Motor neuron (in vitro differentiated cells): ENCODE results near the gene LCTL. TPM values are rescaled to one million over a fixed set of nuclear protein-coding genes. Genes with fewer than 3 reads are reported as not detected.
A peak's percentile ranks its signal among the peaks of the same experiment; 100 is the strongest.
"Not testable (repeated sequence)": the region's sequence is repeated elsewhere in the genome, so short reads cannot be mapped to it uniquely, and the experiment has no call there.

Source experiments
- ATAC-seq, 8 experiments: fragments of 200-7000 bp; cut with Tn5 transposase; replicated peaks in 6 of 8; 2 replicates each; pipeline ENCODE4 v1.8.0; 2021; ENCODE audit warnings: mild to moderate bottlenecking in 8 of 8, moderate library complexity in 8 of 8
- H3K27ac ChIP-seq, 2 donors: fragments of 250-450 bp; sonication (Bioruptor Pico); 2 replicates each; pipeline ENCODE4 v1.9.0; 2021; ENCODE audit warnings: antibody characterized with exemption in 2 of 2, mild to moderate bottlenecking in 2 of 2, moderate library complexity in 1 of 2
- H3K4me1 ChIP-seq, 2 donors: fragments of 250-450 bp; sonication (Bioruptor Pico); replicated peaks in 1 of 2; 2 replicates each; pipeline ENCODE4 v1.6.1; 2021; ENCODE audit warnings: antibody characterized with exemption in 2 of 2, mild to moderate bottlenecking in 2 of 2, moderate library complexity in 1 of 2
- H3K4me3 ChIP-seq, 5 donors: fragments of 250-450 bp; sonication (Bioruptor Pico); 2 replicates each; pipeline ENCODE4 v1.9.0; 2021; ENCODE audit warnings: antibody characterized with exemption in 5 of 5, mild to moderate bottlenecking in 5 of 5, moderate library complexity in 4 of 5
- WGBS, 10 experiments: fragments of 450-650 bp; shearing (Covaris generic); methylation state at CpG; one replicate each; pipeline ENCODE4 v1.0.0; 2022; 5-methylcytosine and 5-hydroxymethylcytosine counted together
- in situ Hi-C, 9 experiments: fragments of 400-800 bp; cut with MboI; loops; one replicate each; pipeline ENCODE4 v1.15.0; 2021; ENCODE audit warnings: low sequenced_read_pairs in 9 of 9, low pct_unique_long_range_greater_than_20kb in 2 of 9; ENCODE audit not compliant: unreplicated experiment in 9 of 9
- total RNA-seq, 8 experiments: library from RNA; unstranded; fragments of 300-600 nt; gene quantifications; 2 replicates each; pipeline versions ENCODE4 v1.2.3 to v1.2.4, GENCODE V29; 2022

LCTL gene
- total RNA-seq, 8 experiments from 2014 or later = 0.09 to 1.5 (median 0.67) TPM

DNA sequence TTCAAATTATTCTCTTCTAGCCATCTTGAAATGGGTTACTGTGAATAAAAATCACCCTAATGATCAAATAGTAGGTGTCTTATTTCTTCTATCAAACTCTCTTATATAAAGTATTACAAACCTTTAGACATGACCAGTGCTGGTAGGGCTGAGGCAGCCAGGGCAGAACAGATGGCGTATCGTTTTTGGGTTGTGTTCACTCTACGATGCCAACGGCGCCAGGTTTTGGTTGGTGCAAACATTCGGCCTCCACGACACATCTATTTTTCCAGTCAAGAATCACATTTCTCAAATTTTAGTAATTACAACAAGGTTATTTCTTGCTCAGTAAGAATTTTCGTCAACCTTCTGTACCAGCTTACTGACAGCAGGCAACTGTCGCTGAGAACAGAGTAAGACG is 63.3 kb downstream of the LCTL start:
- 7 to 98% (median 82%) methylated on average over 2 to 10 of the region's 10 CpGs for WGBS, 10 experiments
- no peak overlapping the region for H3K27ac ChIP-seq
- ATAC-seq = no peak
- peak overlapping the region in 1 of 5 donors; percentile 94 for H3K4me3 ChIP-seq
- in situ Hi-C loops = no loop called here
- peaks cover 15 to 22% of the 10 kb centered on the region in 2 donors for H3K4me1 ChIP-seq

DNA sequence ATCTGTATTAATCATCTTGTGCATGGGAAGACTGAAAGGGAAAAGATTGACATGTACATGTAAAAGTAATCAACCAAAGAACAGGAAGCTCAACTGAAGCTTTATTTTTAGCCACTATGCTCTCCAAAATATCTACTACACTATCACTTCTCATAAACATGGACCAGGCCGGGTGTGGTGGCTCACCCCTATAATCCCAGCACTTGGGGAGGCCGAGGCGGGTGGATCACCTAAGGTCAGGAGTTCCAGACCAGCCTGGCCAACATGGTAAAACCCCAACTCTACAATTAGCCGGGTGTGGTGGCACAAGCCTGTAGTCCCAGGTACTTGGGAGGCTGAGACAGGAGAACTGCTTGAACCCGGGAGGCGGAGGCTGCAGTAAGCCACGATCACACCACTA is 65.5 kb downstream of the LCTL start:
- in situ Hi-C loops, ATAC-seq, H3K4me3 ChIP-seq, H3K27ac ChIP-seq: not testable (repeated sequence)
- peaks cover 19 to 22% of the 10 kb centered on the region in 2 donors for H3K4me1 ChIP-seq
- WGBS, 10 experiments = 63 to 100% (median 95%) methylated on average over 1 to 6 of the region's 7 CpGs; no CpG with 5 or more reads in 1 of the 10 experiments

DNA sequence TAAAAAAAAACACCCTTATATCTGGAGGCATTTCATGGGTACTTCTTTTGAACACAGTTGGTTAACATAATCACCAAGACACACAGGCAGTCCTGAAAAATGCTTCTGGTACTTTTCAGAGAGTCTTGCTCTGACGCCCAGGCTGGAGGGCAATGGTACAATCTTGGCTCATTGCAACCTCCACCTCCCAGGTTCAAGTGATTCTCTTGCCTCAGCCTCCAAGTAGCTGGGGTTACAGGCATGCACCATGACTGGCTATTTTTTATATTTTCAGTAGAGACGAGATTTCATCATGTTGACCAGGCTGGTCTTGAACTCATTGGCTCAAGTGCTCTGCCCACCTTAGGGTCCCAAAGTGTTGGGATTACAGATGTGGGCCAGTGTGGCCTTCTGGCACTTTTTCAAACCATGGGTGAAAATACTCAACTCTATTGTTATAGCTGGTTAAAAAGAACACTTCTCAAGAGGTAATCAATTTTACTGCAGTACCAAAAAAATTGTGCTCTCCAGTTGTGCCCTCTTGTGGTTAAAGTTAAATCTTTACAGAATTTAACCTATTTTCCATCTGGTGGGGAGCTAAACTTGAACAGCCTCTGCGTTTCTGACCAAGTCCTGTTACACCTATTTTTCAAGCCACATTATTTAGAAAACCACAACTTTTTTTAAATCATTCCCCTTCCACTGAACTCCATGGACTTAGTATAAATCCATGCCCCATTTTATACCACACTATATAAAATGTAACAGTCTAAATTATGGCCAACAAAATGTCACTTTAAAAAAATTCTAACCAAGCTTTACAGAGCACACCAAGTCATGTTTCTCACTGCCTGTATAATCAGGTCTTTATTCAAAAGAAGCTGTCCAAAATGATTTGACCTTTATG is 67.1 kb downstream of the LCTL start:
- in situ Hi-C loops = loop anchor here in 1 of 9 experiments (25.0 kb wide), 1 partner anchor 111 kb away; the partner anchor contains the start of gene MAP2K1
- Histone ChIP-seq H3K27ac (no peak overlapping the region), H3K4me1 (peaks cover 17 to 22% of the 10 kb centered on the region in 2 donors), H3K4me3 (no peak overlapping the region)
- no peak for ATAC-seq
- 25 to 95% (median 80%) methylated on average over 1 to 3 of the region's 3 CpGs; no CpG with 5 or more reads in 1 of the 10 experiments for WGBS, 10 experiments

Other genes with a start within 250 kb of the LCTL start
- gene TIPIN, start 209.3 kb downstream of the LCTL start, total RNA-seq = 10 to 100 TPM in 7 of 8 experiments, 1 to 10 TPM in 1; 9.8 to 22.4 (median 13.2) TPM
- gene MAP2K1, start 179.1 kb downstream of the LCTL start, total RNA-seq = 10 to 100 TPM; 19.8 to 38.6 (median 24.6) TPM
- gene SNAPC5, start 68.2 kb downstream of the LCTL start, total RNA-seq = 10 to 100 TPM; 23.8 to 43.1 (median 31.7) TPM
- gene RPL4, start 61.1 kb downstream of the LCTL start, total RNA-seq = 1,000 to 10,000 TPM; 2,214 to 4,603 (median 3,581) TPM
- 10 to 100 TPM in 7 of 8 experiments, 1 to 10 TPM in 1; 9.0 to 24.5 (median 18.1) TPM for gene ZWILCH, start 60.7 kb downstream of the LCTL start, total RNA-seq
- 10 to 100 TPM in 3 of 8 experiments, 1 to 10 TPM in 5; 1.2 to 43.3 (median 3.9) TPM for gene SMAD6, start 136.2 kb upstream of the LCTL start, total RNA-seq